HG03103 (cell line): Measurements from ENCODE around the gene ATAD3A.
"Not testable (repeated sequence)": the region's sequence is repeated elsewhere in the genome, so short reads cannot be mapped to it uniquely, and the experiment has no call there.

Source experiments
- ATAC-seq: cut with Tn5 transposase; IDR thresholded peaks from one replicate; pipeline ENCODE4 v1.9.1; 2021; ENCODE audit warnings: low read depth; ENCODE audit not compliant: unreplicated experiment

Gene ATAD3A

GRCh38 chr1:1521331-1521730, 9.4 kb downstream of the ATAD3A start:
- no peak for ATAC-seq

- ATAC-seq: not testable (repeated sequence)
These were observed 10.6 kb downstream of the ATAD3A start for GRCh38 chr1:1522536-1522935.

DNA sequence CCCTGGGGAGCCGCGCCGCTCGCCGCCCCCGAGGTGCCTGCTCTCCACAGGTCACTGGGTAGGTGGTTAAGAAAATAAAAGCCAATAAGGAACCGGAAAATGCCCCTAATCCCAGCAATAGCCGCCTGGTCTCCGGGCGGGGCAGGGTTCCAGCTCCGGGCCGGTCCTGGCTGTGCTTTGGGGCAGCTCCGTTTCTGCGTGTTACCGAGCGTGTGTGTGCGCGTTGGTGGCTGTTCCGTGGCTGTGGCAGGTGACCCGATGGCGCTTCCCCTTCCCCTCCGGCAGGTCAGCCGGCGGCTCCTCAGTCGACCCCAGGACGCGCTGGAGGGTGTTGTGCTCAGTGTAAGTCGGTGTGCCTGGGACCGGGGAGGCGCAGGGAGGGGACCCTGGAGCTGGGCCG, 11.3 kb downstream of the ATAD3A start:
- not testable (repeated sequence) for ATAC-seq

DNA sequence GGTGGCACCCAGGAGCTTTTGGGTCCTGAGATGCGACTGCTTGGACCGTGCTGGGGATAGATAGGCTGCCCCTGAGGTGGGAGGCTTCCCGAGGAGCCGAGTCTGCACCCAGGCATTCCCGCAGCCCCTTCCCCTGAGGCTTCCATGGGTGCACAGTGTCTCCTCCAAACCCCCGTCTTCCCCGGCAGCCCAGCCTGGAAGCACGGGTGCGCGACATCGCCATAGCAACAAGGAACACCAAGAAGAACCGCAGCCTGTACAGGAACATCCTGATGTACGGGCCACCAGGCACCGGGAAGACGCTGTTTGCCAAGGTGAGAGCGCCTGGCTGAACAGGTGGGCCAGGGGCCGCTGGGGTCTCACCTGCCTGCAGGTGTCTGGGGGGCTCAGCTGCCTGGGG, 11.7 kb downstream of the ATAD3A start:
- not testable (repeated sequence) for ATAC-seq

- not testable (repeated sequence) for ATAC-seq
These were observed 12.9 kb downstream of the ATAD3A start for GRCh38 chr1:1524750-1525383.

GRCh38 chr1:1526476-1526875, 14.5 kb downstream of the ATAD3A start:
- ATAC-seq: not testable (repeated sequence)

DNA sequence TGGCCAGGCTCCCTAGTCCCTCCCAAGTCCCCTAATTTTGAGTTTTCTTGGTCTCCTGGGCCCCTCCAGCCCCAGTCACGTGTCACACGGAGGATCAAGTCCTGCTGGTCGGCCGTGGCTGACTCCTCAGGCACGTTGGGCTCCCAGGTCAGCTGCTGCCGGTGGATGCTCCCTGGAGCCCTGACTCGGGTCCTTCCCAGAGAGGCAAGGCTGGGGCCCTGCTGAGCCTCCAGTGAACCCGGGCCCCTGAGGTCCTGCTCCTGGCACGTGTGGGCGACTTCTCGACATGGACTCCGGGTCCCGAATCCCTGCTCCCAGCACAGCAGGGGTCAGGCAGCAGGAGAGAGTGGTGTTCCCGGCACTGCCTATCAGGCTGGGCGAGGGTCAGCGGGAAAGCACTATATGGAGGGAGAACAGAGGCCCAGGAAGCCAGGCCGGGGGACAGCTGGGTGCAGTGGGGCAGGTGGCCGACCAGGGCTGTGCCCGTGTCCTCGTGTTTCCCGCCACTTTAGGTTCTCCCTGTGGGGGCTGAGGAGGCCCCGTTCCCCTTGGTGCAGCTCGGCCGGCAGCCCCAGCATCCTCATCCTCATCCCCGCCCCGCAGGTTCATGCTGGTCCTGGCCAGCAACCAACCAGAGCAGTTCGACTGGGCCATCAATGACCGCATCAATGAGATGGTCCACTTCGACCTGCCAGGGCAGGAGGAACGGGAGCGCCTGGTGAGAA, 15.3 kb downstream of the ATAD3A start:
- ATAC-seq: no peak

DNA sequence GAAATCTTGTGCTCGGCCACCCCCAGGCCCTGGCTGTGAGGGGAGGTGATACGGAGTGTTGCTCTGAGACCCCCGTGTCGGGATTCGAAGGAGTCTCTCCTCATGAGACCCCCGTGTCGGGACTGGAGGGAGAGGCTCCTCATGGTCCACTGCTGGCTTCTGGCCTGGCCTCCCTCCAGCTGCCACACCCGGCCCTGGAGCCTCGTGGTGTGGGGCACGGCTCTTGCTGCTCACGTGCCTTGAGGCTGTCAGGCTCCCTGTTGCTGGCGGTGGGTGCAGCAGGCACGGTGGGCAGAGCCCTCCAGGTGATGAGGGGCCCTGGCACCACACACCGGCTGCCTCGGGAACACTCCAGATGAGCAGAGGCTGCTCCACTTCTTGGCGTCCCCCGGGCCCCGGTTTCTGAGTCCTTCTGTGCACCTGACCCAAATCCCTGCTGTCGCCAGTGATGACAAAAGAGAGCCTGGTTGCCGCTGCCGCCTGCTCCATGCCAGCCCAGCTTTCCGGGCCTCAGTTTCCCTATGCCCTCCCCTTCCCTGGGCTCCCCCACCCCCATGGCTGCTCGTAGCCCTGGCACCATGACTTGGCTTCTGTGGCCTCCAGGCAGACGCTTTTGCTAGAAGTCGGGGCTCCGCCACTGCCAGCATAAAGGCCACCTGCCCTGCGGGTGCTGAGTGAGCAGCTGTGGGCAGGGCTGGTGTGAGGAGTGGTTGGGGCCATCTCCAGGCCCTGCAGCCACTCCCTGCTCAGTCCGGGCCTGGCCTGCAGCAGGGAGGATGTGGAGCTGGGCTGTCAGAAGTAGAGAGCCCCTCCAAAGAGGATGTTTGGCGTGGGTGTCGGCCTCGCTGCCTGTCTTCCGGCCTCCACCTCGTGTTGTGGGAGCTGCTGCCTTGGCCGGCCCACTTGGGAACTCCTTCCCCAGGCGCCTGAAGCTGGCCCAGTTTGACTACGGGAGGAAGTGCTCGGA, 16.6 kb downstream of the ATAD3A start:
- ATAC-seq: no peak

DNA sequence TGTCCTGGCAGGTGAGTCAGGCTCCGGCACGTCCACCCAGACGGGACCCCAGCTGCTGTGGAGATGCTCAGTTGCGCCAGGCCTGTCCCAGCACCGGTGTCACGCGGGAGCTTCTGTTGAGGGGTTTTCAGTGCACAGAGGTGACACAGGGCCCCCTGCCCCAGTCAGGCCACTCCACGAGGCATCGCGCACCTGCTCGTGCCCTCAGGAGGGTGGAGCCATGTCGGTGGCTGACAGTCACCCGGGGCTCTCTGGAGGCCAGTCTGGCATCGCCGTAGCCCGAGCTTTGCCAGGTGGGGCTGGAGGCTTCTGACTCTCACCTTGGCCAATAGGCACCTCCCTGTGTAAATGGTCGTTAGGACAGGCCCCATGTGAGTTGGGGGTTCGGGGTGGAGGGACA, 17.4 kb downstream of the ATAD3A start:
- no peak for ATAC-seq

GRCh38 chr1:1529936-1530335, 18.0 kb downstream of the ATAD3A start:
- ATAC-seq: no peak

DNA sequence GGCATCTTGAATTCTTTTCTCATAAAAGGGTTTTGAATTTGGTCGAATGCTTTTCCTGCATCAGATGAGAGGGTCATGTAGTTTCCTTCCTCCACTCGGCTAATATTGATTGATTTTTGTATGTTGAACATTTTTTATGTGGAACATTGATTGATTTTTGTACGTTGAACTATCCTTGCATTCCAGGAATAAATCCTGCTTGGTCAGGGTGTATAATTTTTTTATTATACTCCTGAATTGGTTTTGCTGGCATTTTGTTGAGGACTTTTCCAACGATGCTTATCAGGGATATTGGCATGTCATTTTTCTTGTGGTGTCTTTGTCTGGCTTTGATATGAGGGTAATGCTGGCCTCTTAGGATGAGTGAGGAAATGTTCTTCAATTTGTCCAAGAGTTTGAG, 20.0 kb downstream of the ATAD3A start:
- no peak for ATAC-seq

- not testable (repeated sequence) for ATAC-seq
These were observed 21.4 kb downstream of the ATAD3A start for GRCh38 chr1:1533176-1533893.

DNA sequence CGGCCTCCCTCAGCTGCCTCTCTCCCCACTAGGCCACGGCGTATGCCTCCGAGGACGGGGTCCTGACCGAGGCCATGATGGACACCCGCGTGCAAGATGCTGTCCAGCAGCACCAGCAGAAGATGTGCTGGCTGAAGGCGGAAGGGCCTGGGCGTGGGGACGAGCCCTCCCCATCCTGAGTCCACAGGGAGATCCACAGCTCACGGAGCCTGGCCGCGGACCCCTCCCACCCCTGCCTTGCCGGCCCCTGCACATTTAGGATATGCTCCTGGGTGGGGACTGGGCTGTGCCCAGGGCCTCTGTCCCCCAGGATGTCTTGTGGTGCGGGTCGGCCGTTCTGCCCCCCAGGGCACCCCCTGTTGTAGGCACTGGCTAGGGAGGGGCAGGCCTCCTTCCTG, 21.9 kb downstream of the ATAD3A start:
- not testable (repeated sequence) for ATAC-seq

DNA sequence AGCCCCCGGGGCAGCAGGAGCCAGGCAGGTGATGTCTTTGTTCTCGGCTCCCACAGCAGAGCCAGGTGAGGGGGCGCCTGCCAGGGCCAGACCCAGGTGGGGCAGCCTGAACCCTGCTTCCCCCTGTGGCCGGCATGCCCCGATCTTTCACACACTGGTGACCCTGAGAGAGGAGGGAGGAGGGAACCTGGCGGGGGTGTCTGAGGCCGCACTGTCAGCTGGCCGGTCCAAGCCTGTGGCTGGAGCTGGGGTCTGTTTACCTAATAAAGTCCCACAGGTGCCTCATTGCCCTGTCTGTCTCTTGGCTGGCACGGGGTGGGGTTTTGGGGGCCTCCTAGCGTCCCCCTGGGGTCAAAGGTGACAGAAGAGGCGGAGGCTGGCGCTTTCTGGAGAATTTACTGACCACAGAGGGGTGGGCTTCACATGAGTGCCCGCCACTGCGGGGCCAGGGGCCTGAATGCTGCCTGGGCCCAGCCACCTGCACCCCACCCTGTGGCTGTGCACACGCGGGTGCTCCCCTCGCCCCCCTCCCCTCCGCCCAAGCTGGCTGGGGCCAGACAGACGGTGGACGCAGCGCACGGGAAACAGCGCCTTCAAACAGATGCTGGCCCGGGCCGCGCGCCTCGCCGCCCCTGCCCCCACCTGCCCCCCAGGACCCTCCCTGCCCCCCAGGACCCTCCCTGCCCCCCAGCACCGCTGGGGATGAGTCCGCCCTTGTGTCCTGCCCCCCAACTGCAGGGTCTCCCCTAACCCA, 22.6 kb downstream of the ATAD3A start:
- no peak for ATAC-seq

GRCh38 chr1:1535201-1536018, 23.4 kb downstream of the ATAD3A start:
- no peak for ATAC-seq

DNA sequence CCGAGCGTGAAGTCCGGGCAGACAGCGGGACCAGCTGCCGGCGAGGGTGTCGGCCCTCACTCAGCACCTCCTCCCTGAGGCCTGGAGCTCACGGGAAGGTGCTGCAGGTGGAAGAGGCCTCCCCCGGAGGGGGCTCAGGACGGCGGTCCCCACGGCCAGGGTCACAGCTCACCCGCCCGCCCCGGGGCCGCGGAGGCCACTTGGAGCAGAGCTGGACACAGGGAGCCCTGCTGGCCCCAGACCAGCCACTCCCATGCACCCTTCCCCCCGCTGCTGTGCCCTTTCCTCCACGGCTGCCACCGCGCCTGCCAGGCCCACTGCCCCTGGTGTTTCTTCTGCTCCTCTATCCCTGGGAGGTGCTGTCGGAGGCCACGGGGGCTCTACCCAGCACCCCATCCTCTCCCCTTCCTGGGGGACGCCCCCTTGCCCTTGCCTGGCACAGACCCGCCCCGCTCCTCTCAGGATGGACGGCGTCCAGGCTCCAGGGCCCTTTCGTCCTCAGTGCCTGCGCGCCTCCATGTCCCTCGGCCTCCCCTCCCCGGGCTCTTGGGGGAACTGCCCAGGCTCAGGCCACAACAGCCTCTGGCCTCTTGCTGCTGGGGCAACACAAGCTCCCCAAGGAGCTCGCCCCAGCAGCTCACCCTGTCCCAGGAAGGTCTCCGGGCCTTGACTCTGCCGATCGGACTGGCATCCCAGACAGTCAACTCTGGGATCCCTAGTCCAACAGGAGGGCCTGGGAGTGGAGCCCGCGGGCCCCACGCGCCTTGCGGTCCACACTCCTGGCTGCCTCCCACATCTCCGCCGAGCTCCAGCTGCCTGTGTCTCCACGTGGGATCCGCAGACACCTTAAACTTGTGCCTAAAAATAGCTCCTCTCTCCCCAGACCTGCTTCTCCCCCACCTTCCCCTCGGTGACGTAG, 24.3 kb downstream of the ATAD3A start:
- no peak for ATAC-seq

GRCh38 chr1:1536938-1537546, 25.1 kb downstream of the ATAD3A start:
- no peak for ATAC-seq
